ENCODE measurements around the gene CTSV.
"Not testable (repeated sequence)": the region's sequence is repeated elsewhere in the genome, so short reads cannot be mapped to it uniquely, and the experiment has no call there.

- TF ChIP-seq POLR2AphosphoS5 (IDR thresholded peaks at IDR 0.05; ENCODE audit: low read depth); EZH2 (IDR thresholded peaks at IDR 0.05; ENCODE audit: low read depth, unreplicated experiment); CTCF (conservative IDR thresholded peaks at IDR 0.05; ENCODE audit: low read depth in 2 of 2); JUNB (IDR thresholded peaks at IDR 0.05; ENCODE audit: unreplicated experiment); REST (IDR thresholded peaks at IDR 0.05; ENCODE audit: unreplicated experiment); EZH2phosphoT487 (IDR thresholded peaks at IDR 0.05; ENCODE audit: unreplicated experiment); NANOG (IDR thresholded peaks at IDR 0.05; ENCODE audit: borderline replicate concordance); CREB1 (CRISPR knock-in tag; IDR thresholded peaks at IDR 0.05; ENCODE audit: low read depth); ZNF331 (CRISPR knock-in tag; IDR thresholded peaks at IDR 0.05; ENCODE audit: low read depth); ETS1 (IDR thresholded peaks at IDR 0.05): not testable (repeated sequence)
Observed at GRCh38 chr9:97002195-97002594, 36.7 kb downstream of the CTSV start.

Data from GM23338 (cell line).